NOMO-1 treated with DMSO at 0.1 percent for 48 hours (cell line): Measurements from ENCODE around the gene ZBTB7A.

ENCODE experiments used
- DNase-seq: peaks from one replicate; lab custom pipeline; 2025; ENCODE audit not compliant: unreplicated experiment; lab: John Stamatoyannopoulos, UW

The ZBTB7A gene

GRCh38 chr19:4094291-4094690 is 27.6 kb upstream of the ZBTB7A start:
- no peak for DNase-seq

GRCh38 chr19:4093643-4094175 is 27.0 kb upstream of the ZBTB7A start:
- DNase-seq: no peak

- no peak for DNase-seq
Measured at GRCh38 chr19:4090356-4091220, 23.9 kb upstream of the ZBTB7A start.

GRCh38 chr19:4089946-4090345 is 23.2 kb upstream of the ZBTB7A start:
- no peak for DNase-seq

GRCh38 chr19:4089400-4089908 is 22.8 kb upstream of the ZBTB7A start:
- DNase-seq: no peak

GRCh38 chr19:4088975-4089374 is 22.3 kb upstream of the ZBTB7A start:
- no peak for DNase-seq

GRCh38 chr19:4087787-4088679 is 21.3 kb upstream of the ZBTB7A start:
- DNase-seq: no peak

- no peak for DNase-seq
Measured at GRCh38 chr19:4086411-4086867, 19.7 kb upstream of the ZBTB7A start.

GRCh38 chr19:4084547-4084877 is 17.8 kb upstream of the ZBTB7A start:
- no peak for DNase-seq

- no peak for DNase-seq
Measured at GRCh38 chr19:4083677-4084546, 17.2 kb upstream of the ZBTB7A start.

- DNase-seq: no peak
Measured at GRCh38 chr19:4082172-4082571, 15.5 kb upstream of the ZBTB7A start.

GRCh38 chr19:4081441-4082129 is 14.9 kb upstream of the ZBTB7A start:
- DNase-seq: no peak

GRCh38 chr19:4080473-4080872 is 13.8 kb upstream of the ZBTB7A start:
- no peak for DNase-seq

- DNase-seq: peak; percentile 42
Measured at GRCh38 chr19:4077800-4078684, 11.3 kb upstream of the ZBTB7A start.

GRCh38 chr19:4077007-4077374 is 10.3 kb upstream of the ZBTB7A start:
- no peak for DNase-seq

GRCh38 chr19:4075373-4075772 is 8.7 kb upstream of the ZBTB7A start:
- DNase-seq: no peak

- DNase-seq: no peak
Measured at GRCh38 chr19:4071610-4072009, 4.9 kb upstream of the ZBTB7A start.

- no peak for DNase-seq
Measured at GRCh38 chr19:4069331-4069959, 2.7 kb upstream of the ZBTB7A start.
